Liver (tissue), 9 donors: ENCODE data around the gene RPS17. TPM values are rescaled to one million over a fixed set of nuclear protein-coding genes. Genes with fewer than 3 reads are reported as not detected.

Experiments used
- DNase-seq: peaks from one replicate; pipeline ENCODE4 v3.0.0-alpha.2; 2017; ENCODE audit warnings: low spot score
- H3K27ac ChIP-seq, 2 donors: one replicate each; pipeline ENCODE4 v1.7.0; 2013; ENCODE audit warnings: inconsistent platforms in 2 of 2, low read length in 2 of 2, control low read depth in 1 of 2, low read depth in 1 of 2, mild to moderate bottlenecking in 1 of 2
- H3K27me3 ChIP-seq, 4 donors: one replicate each; pipeline versions ENCODE4 v1.6.1 to v1.7.0; 2013; ENCODE audit warnings: low read length in 3 of 4, inconsistent platforms in 1 of 4, mild to moderate bottlenecking in 1 of 4, moderate library complexity in 1 of 4; ENCODE audit not compliant: control insufficient read depth in 4 of 4, insufficient read depth in 4 of 4
- H3K36me3 ChIP-seq, 4 donors: one replicate each; pipeline versions ENCODE4 v1.6.1 to v1.7.0; 2013; ENCODE audit warnings: low read length in 3 of 4, mild to moderate bottlenecking in 3 of 4, low read depth in 1 of 4, moderate library complexity in 1 of 4; ENCODE audit not compliant: control insufficient read depth in 4 of 4, insufficient read depth in 3 of 4
- H3K4me1 ChIP-seq, 4 donors: one replicate each; pipeline versions ENCODE4 v1.6.1 to v1.7.0; 2013; ENCODE audit warnings: low read length in 3 of 4, mild to moderate bottlenecking in 3 of 4, moderate library complexity in 1 of 4; ENCODE audit not compliant: control insufficient read depth in 4 of 4, insufficient read depth in 4 of 4
- H3K4me3 ChIP-seq, 3 donors: one replicate each; pipeline versions ENCODE4 v1.6.1 to v1.7.0; 2013; ENCODE audit warnings: low read length in 3 of 3, control low read depth in 1 of 3, low read depth in 1 of 3, mild to moderate bottlenecking in 1 of 3
- H3K9ac ChIP-seq, 2 donors: one replicate each; pipeline ENCODE4 v1.7.0; 2013; ENCODE audit warnings: low read length in 2 of 2, mild to moderate bottlenecking in 2 of 2, moderate library complexity in 2 of 2, control low read depth in 1 of 2, low read depth in 1 of 2
- H3K9me3 ChIP-seq, 4 donors: one replicate each; pipeline versions ENCODE4 v1.6.1 to v1.7.0; 2013; ENCODE audit warnings: low read length in 3 of 4; ENCODE audit not compliant: control insufficient read depth in 4 of 4
- EGR1 ChIP-seq, 2 donors: IDR thresholded peaks; 2 replicates each; pipeline ENCODE4 v1.6.1; 2016 to 2018; ENCODE audit warnings: antibody characterized with exemption in 2 of 2, low read depth in 2 of 2
- FOXA1 ChIP-seq: IDR thresholded peaks from 2 replicates; pipeline ENCODE4 v1.6.1; 2016; ENCODE audit warnings: antibody characterized with exemption
- FOXA2 ChIP-seq: IDR thresholded peaks from 2 replicates; pipeline ENCODE4 v1.6.1; 2016; ENCODE audit warnings: antibody characterized with exemption
- GABPA ChIP-seq, 2 donors: IDR thresholded peaks in 1 of 2; conservative IDR thresholded peaks in 1 of 2; 2 replicates each; pipeline ENCODE4 v1.6.1; 2016; ENCODE audit warnings: antibody characterized with exemption in 2 of 2, mild to moderate bottlenecking in 1 of 2, moderate library complexity in 1 of 2
- HNF4A ChIP-seq, 2 donors: conservative IDR thresholded peaks; 2 replicates each; pipeline ENCODE4 v1.6.1; 2016; ENCODE audit warnings: antibody characterized with exemption in 2 of 2, mild to moderate bottlenecking in 2 of 2
- HNF4G ChIP-seq: IDR thresholded peaks from 2 replicates; pipeline ENCODE4 v1.6.1; 2016; ENCODE audit warnings: antibody characterized with exemption
- JUND ChIP-seq, 2 donors: IDR thresholded peaks; 2 replicates each; pipeline ENCODE4 v1.6.1; 2016; ENCODE audit warnings: antibody characterized with exemption in 2 of 2
- NR2F2 ChIP-seq: IDR thresholded peaks from 2 replicates; pipeline ENCODE4 v1.6.1; 2016; ENCODE audit warnings: antibody characterized with exemption
- RAD21 ChIP-seq, 2 donors: IDR thresholded peaks; 2 replicates each; pipeline ENCODE4 v1.6.1; 2016; ENCODE audit warnings: antibody characterized with exemption in 2 of 2, mild to moderate bottlenecking in 2 of 2
- RXRA ChIP-seq, 2 donors: IDR thresholded peaks; 2 replicates each; pipeline ENCODE4 v1.6.1; 2017 to 2018; ENCODE audit warnings: antibody characterized with exemption in 2 of 2, mild to moderate bottlenecking in 1 of 2
- SP1 ChIP-seq: IDR thresholded peaks from 2 replicates; pipeline ENCODE4 v1.6.1; 2018; ENCODE audit warnings: antibody characterized with exemption, mild to moderate bottlenecking
- TAF1 ChIP-seq: conservative IDR thresholded peaks from 2 replicates; pipeline ENCODE4 v1.6.1; 2016; ENCODE audit warnings: antibody characterized with exemption, mild to moderate bottlenecking
- YY1 ChIP-seq: IDR thresholded peaks from 2 replicates; pipeline ENCODE4 v1.6.1; 2016; ENCODE audit warnings: antibody characterized with exemption, mild to moderate bottlenecking
- WGBS: extraction: QIAGEN DNeasy Blood & Tissue Kit; methylation state at CpG from one replicate; pipeline ENCODE4 v1.1.7; 2013; 5-methylcytosine and 5-hydroxymethylcytosine counted together
- polyA plus RNA-seq, 2 donors: library from polyadenylated mRNA; stranded (reverse) in 1 of 2; unstranded in 1 of 2; fragments of 200-250 nt in 1 of 2; fragments of >200 nt in 1 of 2; fragmentation: Nextera tagmentation in 1 of 2; extraction: Ambion mirVana in 1 of 2; gene quantifications; one replicate each; pipeline versions ENCODE4 v1.2.1 to v1.2.3, GENCODE V29; 2013 to 2015
- total RNA-seq, 2 donors: library from RNA; depleted of rRNA; stranded (reverse); fragments of >200 nt; gene quantifications; one replicate each; pipeline ENCODE4 v1.2.3, GENCODE V29; 2014
- TF ChIP-seq, protein P1 (sequence below): IDR thresholded peaks from 2 replicates; pipeline ENCODE4 v1.6.1; 2016; ENCODE audit warnings: antibody characterized with exemption
- TF ChIP-seq, protein P2 (sequence below): IDR thresholded peaks from 2 replicates; pipeline ENCODE4 v1.6.1; 2016; ENCODE audit warnings: antibody characterized with exemption
- TF ChIP-seq, protein P3 (sequence below): IDR thresholded peaks from 2 replicates; pipeline ENCODE4 v1.6.1; 2016; ENCODE audit warnings: antibody characterized with exemption, mild to moderate bottlenecking
- TF ChIP-seq, protein P4 (sequence below): fragments of 150-350 bp; IDR thresholded peaks from 2 replicates; pipeline ENCODE4 v1.5.1; 2017; ENCODE audit warnings: improper control_type of control experiment, low read depth, low read length; ENCODE audit not compliant: missing input control
- TF ChIP-seq, protein P5 (sequence below): IDR thresholded peaks from 2 replicates; pipeline ENCODE4 v1.6.1; 2016; ENCODE audit warnings: antibody characterized with exemption
- donor health status: healthy.
- donor health status: healthy.
- donor health status: healthy.
- donor health status: healthy.
- donor health status: healthy.

The RPS17 gene
- total and polyA plus RNA-seq, 4 donors = 283 to 1,607 (median 689) TPM

DNA sequence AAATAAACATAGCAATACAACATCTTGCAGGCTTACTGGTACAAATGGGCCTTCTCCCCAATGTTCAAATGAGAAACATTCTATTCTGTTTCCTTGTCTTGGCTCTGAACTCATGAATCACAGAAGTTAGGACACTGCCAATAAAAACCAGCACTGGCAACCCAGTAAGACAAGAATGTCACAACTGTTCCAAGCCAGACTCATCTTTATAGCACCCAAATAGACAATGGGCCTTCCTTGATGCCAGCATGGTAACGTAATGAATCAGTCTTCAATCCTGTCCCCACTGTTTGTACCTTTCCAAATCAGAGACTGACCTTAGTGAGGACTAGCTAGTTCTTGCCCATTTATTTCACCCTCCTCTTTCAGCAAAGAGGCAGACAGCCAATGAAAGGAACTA is 14.1 kb upstream of the RPS17 start:
- TF ChIP-seq, protein P1, sequence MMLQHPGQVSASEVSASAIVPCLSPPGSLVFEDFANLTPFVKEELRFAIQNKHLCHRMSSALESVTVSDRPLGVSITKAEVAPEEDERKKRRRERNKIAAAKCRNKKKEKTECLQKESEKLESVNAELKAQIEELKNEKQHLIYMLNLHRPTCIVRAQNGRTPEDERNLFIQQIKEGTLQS = no peak
- no peak for TF ChIP-seq FOXA2
- TF ChIP-seq, protein P2, sequence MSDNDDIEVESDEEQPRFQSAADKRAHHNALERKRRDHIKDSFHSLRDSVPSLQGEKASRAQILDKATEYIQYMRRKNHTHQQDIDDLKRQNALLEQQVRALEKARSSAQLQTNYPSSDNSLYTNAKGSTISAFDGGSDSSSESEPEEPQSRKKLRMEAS = no peak
- TF ChIP-seq RAD21 (IDR thresholded peaks at IDR 0.05) = no peak
- TF ChIP-seq, protein P3, sequence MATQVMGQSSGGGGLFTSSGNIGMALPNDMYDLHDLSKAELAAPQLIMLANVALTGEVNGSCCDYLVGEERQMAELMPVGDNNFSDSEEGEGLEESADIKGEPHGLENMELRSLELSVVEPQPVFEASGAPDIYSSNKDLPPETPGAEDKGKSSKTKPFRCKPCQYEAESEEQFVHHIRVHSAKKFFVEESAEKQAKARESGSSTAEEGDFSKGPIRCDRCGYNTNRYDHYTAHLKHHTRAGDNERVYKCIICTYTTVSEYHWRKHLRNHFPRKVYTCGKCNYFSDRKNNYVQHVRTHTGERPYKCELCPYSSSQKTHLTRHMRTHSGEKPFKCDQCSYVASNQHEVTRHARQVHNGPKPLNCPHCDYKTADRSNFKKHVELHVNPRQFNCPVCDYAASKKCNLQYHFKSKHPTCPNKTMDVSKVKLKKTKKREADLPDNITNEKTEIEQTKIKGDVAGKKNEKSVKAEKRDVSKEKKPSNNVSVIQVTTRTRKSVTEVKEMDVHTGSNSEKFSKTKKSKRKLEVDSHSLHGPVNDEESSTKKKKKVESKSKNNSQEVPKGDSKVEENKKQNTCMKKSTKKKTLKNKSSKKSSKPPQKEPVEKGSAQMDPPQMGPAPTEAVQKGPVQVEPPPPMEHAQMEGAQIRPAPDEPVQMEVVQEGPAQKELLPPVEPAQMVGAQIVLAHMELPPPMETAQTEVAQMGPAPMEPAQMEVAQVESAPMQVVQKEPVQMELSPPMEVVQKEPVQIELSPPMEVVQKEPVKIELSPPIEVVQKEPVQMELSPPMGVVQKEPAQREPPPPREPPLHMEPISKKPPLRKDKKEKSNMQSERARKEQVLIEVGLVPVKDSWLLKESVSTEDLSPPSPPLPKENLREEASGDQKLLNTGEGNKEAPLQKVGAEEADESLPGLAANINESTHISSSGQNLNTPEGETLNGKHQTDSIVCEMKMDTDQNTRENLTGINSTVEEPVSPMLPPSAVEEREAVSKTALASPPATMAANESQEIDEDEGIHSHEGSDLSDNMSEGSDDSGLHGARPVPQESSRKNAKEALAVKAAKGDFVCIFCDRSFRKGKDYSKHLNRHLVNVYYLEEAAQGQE = no peak
- no peak for TF ChIP-seq HNF4A (conservative IDR thresholded peaks at IDR 0.05)
- no peak for TF ChIP-seq GABPA (IDR thresholded peaks at IDR 0.05 in 1 of 2, conservative IDR thresholded peaks at IDR 0.05 in 1 of 2)
- no peak for TF ChIP-seq JUND (IDR thresholded peaks at IDR 0.05)
- no peak for TF ChIP-seq RXRA (IDR thresholded peaks at IDR 0.05)
- no peak for TF ChIP-seq EGR1 (IDR thresholded peaks at IDR 0.05; ENCODE audit: low read depth in 2 of 2)
- no peak for TF ChIP-seq YY1
- no peak for TF ChIP-seq HNF4G
- TF ChIP-seq, protein P4, sequence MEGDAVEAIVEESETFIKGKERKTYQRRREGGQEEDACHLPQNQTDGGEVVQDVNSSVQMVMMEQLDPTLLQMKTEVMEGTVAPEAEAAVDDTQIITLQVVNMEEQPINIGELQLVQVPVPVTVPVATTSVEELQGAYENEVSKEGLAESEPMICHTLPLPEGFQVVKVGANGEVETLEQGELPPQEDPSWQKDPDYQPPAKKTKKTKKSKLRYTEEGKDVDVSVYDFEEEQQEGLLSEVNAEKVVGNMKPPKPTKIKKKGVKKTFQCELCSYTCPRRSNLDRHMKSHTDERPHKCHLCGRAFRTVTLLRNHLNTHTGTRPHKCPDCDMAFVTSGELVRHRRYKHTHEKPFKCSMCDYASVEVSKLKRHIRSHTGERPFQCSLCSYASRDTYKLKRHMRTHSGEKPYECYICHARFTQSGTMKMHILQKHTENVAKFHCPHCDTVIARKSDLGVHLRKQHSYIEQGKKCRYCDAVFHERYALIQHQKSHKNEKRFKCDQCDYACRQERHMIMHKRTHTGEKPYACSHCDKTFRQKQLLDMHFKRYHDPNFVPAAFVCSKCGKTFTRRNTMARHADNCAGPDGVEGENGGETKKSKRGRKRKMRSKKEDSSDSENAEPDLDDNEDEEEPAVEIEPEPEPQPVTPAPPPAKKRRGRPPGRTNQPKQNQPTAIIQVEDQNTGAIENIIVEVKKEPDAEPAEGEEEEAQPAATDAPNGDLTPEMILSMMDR = no peak
- no peak for TF ChIP-seq NR2F2
- no peak for TF ChIP-seq FOXA1
- no peak for TF ChIP-seq TAF1
- TF ChIP-seq SP1 = no peak
- TF ChIP-seq, protein P5, sequence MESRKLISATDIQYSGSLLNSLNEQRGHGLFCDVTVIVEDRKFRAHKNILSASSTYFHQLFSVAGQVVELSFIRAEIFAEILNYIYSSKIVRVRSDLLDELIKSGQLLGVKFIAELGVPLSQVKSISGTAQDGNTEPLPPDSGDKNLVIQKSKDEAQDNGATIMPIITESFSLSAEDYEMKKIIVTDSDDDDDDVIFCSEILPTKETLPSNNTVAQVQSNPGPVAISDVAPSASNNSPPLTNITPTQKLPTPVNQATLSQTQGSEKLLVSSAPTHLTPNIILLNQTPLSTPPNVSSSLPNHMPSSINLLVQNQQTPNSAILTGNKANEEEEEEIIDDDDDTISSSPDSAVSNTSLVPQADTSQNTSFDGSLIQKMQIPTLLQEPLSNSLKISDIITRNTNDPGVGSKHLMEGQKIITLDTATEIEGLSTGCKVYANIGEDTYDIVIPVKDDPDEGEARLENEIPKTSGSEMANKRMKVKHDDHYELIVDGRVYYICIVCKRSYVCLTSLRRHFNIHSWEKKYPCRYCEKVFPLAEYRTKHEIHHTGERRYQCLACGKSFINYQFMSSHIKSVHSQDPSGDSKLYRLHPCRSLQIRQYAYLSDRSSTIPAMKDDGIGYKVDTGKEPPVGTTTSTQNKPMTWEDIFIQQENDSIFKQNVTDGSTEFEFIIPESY = no peak
- Histone ChIP-seq H3K27ac (no peak overlapping the region), H3K4me3 (no peak overlapping the region), H3K4me1 (no peaks in the 10 kb centered on the region), H3K27me3 (no peaks in the 10 kb centered on the region), H3K9me3 (no peaks in the 10 kb centered on the region), H3K9ac (no peak overlapping the region), H3K36me3 (no peaks in the 10 kb centered on the region)
- no peak for DNase-seq
- WGBS = 90% methylated on average over 1 of the region's 1 CpG
